ENCODE data around the gene TUBGCP3.

DNA sequence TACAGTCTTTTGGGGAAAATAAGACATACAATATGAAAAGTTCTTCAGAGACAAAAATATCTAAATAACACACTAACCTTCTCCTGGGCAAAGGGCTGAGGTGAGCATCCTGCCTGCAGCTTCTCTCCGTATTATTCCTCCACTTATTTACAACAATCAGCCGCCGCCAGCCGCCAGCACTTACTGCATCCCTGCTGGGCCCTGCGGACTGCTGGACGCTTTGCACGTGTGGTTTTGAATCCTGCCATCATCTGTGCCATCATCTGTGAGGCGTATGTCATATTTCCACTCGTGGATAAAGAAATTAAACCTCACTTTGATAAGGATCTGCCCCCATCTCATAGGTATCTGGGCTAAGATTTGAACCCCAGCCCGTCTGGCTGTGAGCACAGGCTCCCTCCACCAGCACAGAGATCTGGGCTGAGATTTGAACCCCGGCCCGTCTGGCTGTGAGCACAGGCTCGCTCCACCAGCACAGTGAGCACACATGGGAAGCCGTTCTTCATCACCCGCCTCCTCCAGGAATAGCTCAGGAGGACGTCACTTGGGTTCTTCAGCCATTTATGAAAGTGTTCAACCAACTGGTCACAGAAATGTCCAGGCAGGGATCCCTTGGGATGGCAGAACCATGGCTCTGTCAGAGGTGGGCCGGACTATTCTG, 35.2 kb upstream of the TUBGCP3 start:
- TF ChIP-seq CTCF (IDR thresholded peaks at IDR 0.05) (no peak), POLR2A (IDR thresholded peaks at IDR 0.05) (no peak)

All from uterus (tissue), 2 donors.